Measurements from ENCODE around the gene ZSCAN9. TPM values are rescaled to one million over a fixed set of nuclear protein-coding genes. Genes with fewer than 3 reads are reported as not detected.

Gene ZSCAN9
- total and polyA plus RNA-seq, 9 of the 15 experiments (the other 6 are each of a cell fraction or from before 2014, with no cell fraction given): 18.8 to 48.9 (median 28.7) TPM

- TF ChIP-seq THAP7 (CRISPR knock-in tag; IDR thresholded peaks at IDR 0.05): no peak
- no peak for TF ChIP-seq U2AF1 (optimal IDR thresholded peaks at IDR 0.05; ENCODE audit: low read depth, low read length)
- TF ChIP-seq, protein P1, sequence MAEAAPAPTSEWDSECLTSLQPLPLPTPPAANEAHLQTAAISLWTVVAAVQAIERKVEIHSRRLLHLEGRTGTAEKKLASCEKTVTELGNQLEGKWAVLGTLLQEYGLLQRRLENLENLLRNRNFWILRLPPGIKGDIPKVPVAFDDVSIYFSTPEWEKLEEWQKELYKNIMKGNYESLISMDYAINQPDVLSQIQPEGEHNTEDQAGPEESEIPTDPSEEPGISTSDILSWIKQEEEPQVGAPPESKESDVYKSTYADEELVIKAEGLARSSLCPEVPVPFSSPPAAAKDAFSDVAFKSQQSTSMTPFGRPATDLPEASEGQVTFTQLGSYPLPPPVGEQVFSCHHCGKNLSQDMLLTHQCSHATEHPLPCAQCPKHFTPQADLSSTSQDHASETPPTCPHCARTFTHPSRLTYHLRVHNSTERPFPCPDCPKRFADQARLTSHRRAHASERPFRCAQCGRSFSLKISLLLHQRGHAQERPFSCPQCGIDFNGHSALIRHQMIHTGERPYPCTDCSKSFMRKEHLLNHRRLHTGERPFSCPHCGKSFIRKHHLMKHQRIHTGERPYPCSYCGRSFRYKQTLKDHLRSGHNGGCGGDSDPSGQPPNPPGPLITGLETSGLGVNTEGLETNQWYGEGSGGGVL (CRISPR knock-in tag; IDR thresholded peaks at IDR 0.05): no peak
- TF ChIP-seq NFIC (IDR thresholded peaks at IDR 0.05): peak; percentile 17; the same call in 1 of the 2 replicates
- TF ChIP-seq TEAD4 (IDR thresholded peaks at IDR 0.05; ENCODE audit: low read length): peak; percentile 84
- TF ChIP-seq TEAD4 (CRISPR knock-in tag; IDR thresholded peaks at IDR 0.05; ENCODE audit: borderline replicate concordance): no peak
- no peak for TF ChIP-seq CREBBP (IDR thresholded peaks at IDR 0.05; ENCODE audit: low read depth, low read length)
- 0 out of 2 replicates have a peak, but pooled peaks have one; percentile 39 for TF ChIP-seq ZNF766 (CRISPR knock-in tag; conservative IDR thresholded peaks at IDR 0.05)
- no peak for TF ChIP-seq SNIP1 (IDR thresholded peaks at IDR 0.05; ENCODE audit: low read depth)
- TF ChIP-seq HMG20B (CRISPR knock-in tag; IDR thresholded peaks at IDR 0.05): no peak
- TF ChIP-seq, protein P2, sequence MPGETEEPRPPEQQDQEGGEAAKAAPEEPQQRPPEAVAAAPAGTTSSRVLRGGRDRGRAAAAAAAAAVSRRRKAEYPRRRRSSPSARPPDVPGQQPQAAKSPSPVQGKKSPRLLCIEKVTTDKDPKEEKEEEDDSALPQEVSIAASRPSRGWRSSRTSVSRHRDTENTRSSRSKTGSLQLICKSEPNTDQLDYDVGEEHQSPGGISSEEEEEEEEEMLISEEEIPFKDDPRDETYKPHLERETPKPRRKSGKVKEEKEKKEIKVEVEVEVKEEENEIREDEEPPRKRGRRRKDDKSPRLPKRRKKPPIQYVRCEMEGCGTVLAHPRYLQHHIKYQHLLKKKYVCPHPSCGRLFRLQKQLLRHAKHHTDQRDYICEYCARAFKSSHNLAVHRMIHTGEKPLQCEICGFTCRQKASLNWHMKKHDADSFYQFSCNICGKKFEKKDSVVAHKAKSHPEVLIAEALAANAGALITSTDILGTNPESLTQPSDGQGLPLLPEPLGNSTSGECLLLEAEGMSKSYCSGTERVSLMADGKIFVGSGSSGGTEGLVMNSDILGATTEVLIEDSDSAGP (CRISPR knock-in tag; IDR thresholded peaks at IDR 0.05): no peak
- no peak for TF ChIP-seq TRIM25 (IDR thresholded peaks at IDR 0.05; ENCODE audit: borderline replicate concordance)
- 0 out of 2 replicates have a peak, but pooled peaks have one; percentile 53 for TF ChIP-seq OTX1 (CRISPR knock-in tag; IDR thresholded peaks at IDR 0.05)
- TF ChIP-seq RBM39 (optimal IDR thresholded peaks at IDR 0.05; ENCODE audit: low read depth, low read length): no peak
These were observed 4.6 kb upstream of the ZSCAN9 start (continued) for GRCh38 chr6:28220257-28221133.

All from K562 (cell line).